OCI-LY1 (cell line): Measurements from ENCODE around the gene CILP2.

ENCODE experiments used
- H2AFZ ChIP-seq: fragments of 200-600 bp; sonication (generic), shearing (Covaris generic); 2 replicates; pipeline ENCODE4 v1.6.0; 2014; ENCODE audit warnings: antibody characterized with exemption, mild to moderate bottlenecking, low read length
- H3F3A ChIP-seq: fragments of 200-600 bp; sonication (generic), shearing (Covaris generic); 2 replicates; pipeline ENCODE4 v1.6.0; 2014; ENCODE audit warnings: mild to moderate bottlenecking, antibody characterized with exemption, low read length, moderate library complexity; ENCODE audit not compliant: insufficient read depth
- H3K27ac ChIP-seq: fragments of 200-600 bp; sonication (generic); 2 replicates; pipeline ENCODE4 v1.5.1; 2014; ENCODE audit warnings: low read length, mixed run types, mild to moderate bottlenecking, low read depth; ENCODE audit not compliant: poor library complexity, severe bottlenecking
- H3K27me3 ChIP-seq: fragments of 200-600 bp; sonication (generic); 2 replicates; pipeline ENCODE4 v1.6.0; 2014; ENCODE audit warnings: antibody characterized with exemption, mild to moderate bottlenecking, low read length, moderate library complexity; ENCODE audit not compliant: insufficient read depth
- H3K36me3 ChIP-seq: fragments of 200-600 bp; sonication (generic); 2 replicates; pipeline ENCODE4 v1.6.1; 2014; ENCODE audit warnings: mild to moderate bottlenecking, antibody characterized with exemption, low read length, moderate library complexity, mixed read lengths; ENCODE audit not compliant: insufficient read depth
- H3K4me1 ChIP-seq: fragments of 200-600 bp; sonication (generic); 2 replicates; pipeline ENCODE4 v1.5.1; 2014; ENCODE audit warnings: mild to moderate bottlenecking, low read length, moderate library complexity; ENCODE audit not compliant: insufficient read depth, severe bottlenecking
- H3K4me2 ChIP-seq: fragments of 200-600 bp; sonication (generic), shearing (Covaris generic); 2 replicates; pipeline ENCODE4 v1.6.1; 2014; ENCODE audit warnings: low read length
- H3K4me3 ChIP-seq: fragments of 200-600 bp; sonication (generic); 2 replicates; pipeline ENCODE4 v1.5.1; 2014; ENCODE audit warnings: low read length, low read depth, mild to moderate bottlenecking, mixed read lengths; ENCODE audit not compliant: poor library complexity, severe bottlenecking
- H3K79me2 ChIP-seq: fragments of 200-600 bp; shearing (Covaris generic); 2 replicates; pipeline ENCODE4 v1.6.1; 2016; ENCODE audit warnings: mixed run types, low read length, mixed read lengths; ENCODE audit not compliant: insufficient read depth
- H3K9ac ChIP-seq: fragments of 200-600 bp; sonication (generic), shearing (Covaris generic); 2 replicates; pipeline ENCODE4 v1.6.1; 2014; ENCODE audit warnings: mild to moderate bottlenecking, low read length, mixed read lengths
- H3K9me2 ChIP-seq: fragments of 200-600 bp; sonication (generic), shearing (Covaris generic); 2 replicates; pipeline ENCODE4 v1.6.1; 2014; ENCODE audit warnings: low read depth, mild to moderate bottlenecking, low read length, mixed read lengths
- H3K9me3 ChIP-seq: fragments of 200-600 bp; shearing (Covaris generic); 2 replicates; pipeline ENCODE4 v1.6.1; 2014; ENCODE audit warnings: low read length, mixed read lengths
- H4K20me1 ChIP-seq: fragments of 200-600 bp; sonication (generic), shearing (Covaris generic); 2 replicates; pipeline ENCODE4 v1.6.0; 2016; ENCODE audit warnings: mild to moderate bottlenecking, low read length; ENCODE audit not compliant: insufficient read depth
- EZH2 ChIP-seq: fragments of 200-600 bp; sonication (generic), shearing (Covaris generic); IDR thresholded peaks from 2 replicates; pipeline ENCODE4 v1.8.0; 2017; ENCODE audit warnings: borderline replicate concordance, mixed run types, mild to moderate bottlenecking, antibody characterized with exemption, low read length, moderate library complexity, mixed read lengths
- TF ChIP-seq, protein P1 (sequence below): fragments of 200-600 bp; sonication (generic), shearing (Covaris generic); IDR thresholded peaks from 2 replicates; pipeline ENCODE4 v1.5.1; 2017; ENCODE audit warnings: mild to moderate bottlenecking, antibody characterized with exemption, low read length, moderate library complexity, mixed read lengths

Gene CILP2

GRCh38 chr19:19501798-19502197 lies 36.3 kb upstream of the CILP2 start:
- Histone ChIP-seq H3K27me3 (no peaks in the 10 kb centered on the region), H3K9ac (no peak overlapping the region)

GRCh38 chr19:19502281-19502680 lies 35.8 kb upstream of the CILP2 start:
- Histone ChIP-seq H4K20me1 (no peaks in the 10 kb centered on the region), H3K27me3 (no peaks in the 10 kb centered on the region), H3K9me3 (no peaks in the 10 kb centered on the region), H3K4me1 (no peaks in the 10 kb centered on the region), H3K36me3 (peaks cover 99% of the 10 kb centered on the region), H3K9ac (no peak overlapping the region), H3K79me2 (no peaks in the 10 kb centered on the region), H3K27ac (no peak overlapping the region), H2AFZ (no peak overlapping the region), H3K4me3 (no peak overlapping the region), H3F3A (no peaks in the 10 kb centered on the region), H3K4me2 (no peak overlapping the region), H3K9me2 (no peaks in the 10 kb centered on the region)
- TF ChIP-seq, protein P1, sequence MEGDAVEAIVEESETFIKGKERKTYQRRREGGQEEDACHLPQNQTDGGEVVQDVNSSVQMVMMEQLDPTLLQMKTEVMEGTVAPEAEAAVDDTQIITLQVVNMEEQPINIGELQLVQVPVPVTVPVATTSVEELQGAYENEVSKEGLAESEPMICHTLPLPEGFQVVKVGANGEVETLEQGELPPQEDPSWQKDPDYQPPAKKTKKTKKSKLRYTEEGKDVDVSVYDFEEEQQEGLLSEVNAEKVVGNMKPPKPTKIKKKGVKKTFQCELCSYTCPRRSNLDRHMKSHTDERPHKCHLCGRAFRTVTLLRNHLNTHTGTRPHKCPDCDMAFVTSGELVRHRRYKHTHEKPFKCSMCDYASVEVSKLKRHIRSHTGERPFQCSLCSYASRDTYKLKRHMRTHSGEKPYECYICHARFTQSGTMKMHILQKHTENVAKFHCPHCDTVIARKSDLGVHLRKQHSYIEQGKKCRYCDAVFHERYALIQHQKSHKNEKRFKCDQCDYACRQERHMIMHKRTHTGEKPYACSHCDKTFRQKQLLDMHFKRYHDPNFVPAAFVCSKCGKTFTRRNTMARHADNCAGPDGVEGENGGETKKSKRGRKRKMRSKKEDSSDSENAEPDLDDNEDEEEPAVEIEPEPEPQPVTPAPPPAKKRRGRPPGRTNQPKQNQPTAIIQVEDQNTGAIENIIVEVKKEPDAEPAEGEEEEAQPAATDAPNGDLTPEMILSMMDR = no peak

More at GRCh38 chr19:19501798-19502197, 36.3 kb upstream of the CILP2 start:
- no peaks in the 10 kb centered on the region for H4K20me1 ChIP-seq
- peaks cover 99% of the 10 kb centered on the region for H3K36me3 ChIP-seq
- no peak overlapping the region for H2AFZ ChIP-seq
- TF ChIP-seq, protein P1 = no peak
- no peak for TF ChIP-seq EZH2
- H3K9me2 ChIP-seq = no peaks in the 10 kb centered on the region
- H3K4me3 ChIP-seq = no peak overlapping the region
- H3K79me2 ChIP-seq = no peaks in the 10 kb centered on the region
- H3K4me1 ChIP-seq = no peaks in the 10 kb centered on the region
- H3F3A ChIP-seq = no peaks in the 10 kb centered on the region
- H3K27ac ChIP-seq = no peak overlapping the region
- no peaks in the 10 kb centered on the region for H3K9me3 ChIP-seq
- H3K4me2 ChIP-seq = no peak overlapping the region

- Histone ChIP-seq H3K79me2 (no peaks in the 10 kb centered on the region), H3K27me3 (no peaks in the 10 kb centered on the region), H3K4me1 (no peaks in the 10 kb centered on the region), H3K9me2 (no peaks in the 10 kb centered on the region), H3K36me3 (peaks cover 99% of the 10 kb centered on the region), H3K4me3 (no peak overlapping the region), H3K9me3 (no peaks in the 10 kb centered on the region), H3K27ac (no peak overlapping the region), H3F3A (no peaks in the 10 kb centered on the region), H2AFZ (no peak overlapping the region), H3K4me2 (no peak overlapping the region), H3K9ac (no peak overlapping the region), H4K20me1 (no peaks in the 10 kb centered on the region)
- no peak for TF ChIP-seq EZH2
- TF ChIP-seq, protein P1 = no peak
Measured at GRCh38 chr19:19502808-19503602, 35.1 kb upstream of the CILP2 start.
